Measurements from ENCODE around the gene DNMBP. TPM values are rescaled to one million over a fixed set of nuclear protein-coding genes. Genes with fewer than 3 reads are reported as not detected.
"Not testable (repeated sequence)": the region's sequence is repeated elsewhere in the genome, so short reads cannot be mapped to it uniquely, and the experiment has no call there.

Gene DNMBP
- total RNA-seq, 2 donors from 2014 or later, result 4.1 to 4.3 TPM

- no peaks in the 10 kb centered on the region for H3K27me3 Mint-ChIP-seq
- no peaks in the 10 kb centered on the region for H3K9me3 Mint-ChIP-seq
- no peaks in the 10 kb centered on the region for H3K4me1 Mint-ChIP-seq (ENCODE audit: low read depth in 2 of 2)
- ATAC-seq (no peak), DNase-seq (ENCODE audit: low spot score) (no peak)
- H3K27ac Mint-ChIP-seq, result no peak overlapping the region
- peaks cover 5% of the 10 kb centered on the region for H3K36me3 Mint-ChIP-seq
- H3K4me3 Mint-ChIP-seq, result no peak overlapping the region
Measured at GRCh38 chr10:99966306-99966705, 43.4 kb downstream of the DNMBP start.

GRCh38 chr10:99965700-99966099 lies 44.0 kb downstream of the DNMBP start:
- Mint-ChIP-seq H3K27me3 (no peaks in the 10 kb centered on the region), H3K4me1 (ENCODE audit: low read depth in 2 of 2) (no peaks in the 10 kb centered on the region), H3K27ac (no peak overlapping the region), H3K4me3 (no peak overlapping the region), H3K36me3 (peaks cover 5% of the 10 kb centered on the region), H3K9me3 (no peaks in the 10 kb centered on the region)
- no peak for ATAC-seq
- DNase-seq (ENCODE audit: low spot score), result no peak

- Mint-ChIP-seq H3K9me3 (no peaks in the 10 kb centered on the region), H3K27ac (no peak overlapping the region), H3K27me3 (no peaks in the 10 kb centered on the region), H3K4me1 (ENCODE audit: low read depth in 2 of 2) (no peaks in the 10 kb centered on the region), H3K4me3 (no peak overlapping the region), H3K36me3 (no peaks in the 10 kb centered on the region)
- ATAC-seq, result no peak
- DNase-seq (ENCODE audit: low spot score), result no peak
Measured at GRCh38 chr10:99964791-99965190, 45.0 kb downstream of the DNMBP start.

GRCh38 chr10:99963467-99964165 lies 46.1 kb downstream of the DNMBP start:
- H3K27me3 Mint-ChIP-seq; DNase-seq (ENCODE audit: low spot score); H3K9me3 Mint-ChIP-seq; ATAC-seq; H3K27ac Mint-ChIP-seq; H3K4me1 Mint-ChIP-seq (ENCODE audit: low read depth in 2 of 2); H3K4me3 Mint-ChIP-seq; H3K36me3 Mint-ChIP-seq: not testable (repeated sequence)

- ATAC-seq, result no peak
- Mint-ChIP-seq H3K27ac (no peak overlapping the region), H3K4me1 (ENCODE audit: low read depth in 2 of 2) (no peaks in the 10 kb centered on the region)
Measured at GRCh38 chr10:99958806-99959205, 50.9 kb downstream of the DNMBP start.

GRCh38 chr10:99958302-99958701 lies 51.4 kb downstream of the DNMBP start:
- Mint-ChIP-seq H3K9me3 (no peaks in the 10 kb centered on the region), H3K4me1 (ENCODE audit: low read depth in 2 of 2) (no peaks in the 10 kb centered on the region), H3K27me3 (no peaks in the 10 kb centered on the region), H3K27ac (no peak overlapping the region), H3K36me3 (peaks cover 6% of the 10 kb centered on the region), H3K4me3 (no peak overlapping the region)
- no peak for ATAC-seq
- no peak for DNase-seq (ENCODE audit: low spot score)

More at GRCh38 chr10:99958806-99959205, 50.9 kb downstream of the DNMBP start:
- Mint-ChIP-seq H3K9me3 (no peaks in the 10 kb centered on the region), H3K4me3 (no peak overlapping the region), H3K27me3 (no peaks in the 10 kb centered on the region), H3K36me3 (peaks cover 6% of the 10 kb centered on the region)
- DNase-seq (ENCODE audit: low spot score), result no peak

- DNase-seq (ENCODE audit: low spot score); H3K27ac Mint-ChIP-seq; ATAC-seq; H3K4me3 Mint-ChIP-seq; H3K9me3 Mint-ChIP-seq; H3K4me1 Mint-ChIP-seq (ENCODE audit: low read depth in 2 of 2); H3K27me3 Mint-ChIP-seq: not testable (repeated sequence)
- H3K36me3 Mint-ChIP-seq, result peaks cover 26% of the 10 kb centered on the region
Measured at GRCh38 chr10:99953510-99953909, 56.2 kb downstream of the DNMBP start.

GRCh38 chr10:99952799-99953198 lies 56.9 kb downstream of the DNMBP start:
- H3K36me3 Mint-ChIP-seq, result peaks cover 26% of the 10 kb centered on the region
- DNase-seq (ENCODE audit: low spot score), result no peak
- H3K27me3 Mint-ChIP-seq, result no peaks in the 10 kb centered on the region
- no peak overlapping the region for H3K27ac Mint-ChIP-seq
- H3K9me3 Mint-ChIP-seq, result peaks cover 4% of the 10 kb centered on the region
- no peak overlapping the region for H3K4me3 Mint-ChIP-seq
- no peak for ATAC-seq
- peaks cover 0 to 4% of the 10 kb centered on the region in 2 donors for H3K4me1 Mint-ChIP-seq (ENCODE audit: low read depth in 2 of 2)

GRCh38 chr10:99946051-99946450 lies 63.7 kb downstream of the DNMBP start:
- ATAC-seq, H3K27ac Mint-ChIP-seq, H3K4me3 Mint-ChIP-seq: not testable (repeated sequence)

GRCh38 chr10:99945263-99945662 lies 64.5 kb downstream of the DNMBP start:
- Mint-ChIP-seq H3K9me3 (no peaks in the 10 kb centered on the region), H3K27ac (no peak overlapping the region)

More at GRCh38 chr10:99946051-99946450, 63.7 kb downstream of the DNMBP start:
- H3K27me3 Mint-ChIP-seq; H3K9me3 Mint-ChIP-seq; DNase-seq (ENCODE audit: low spot score); H3K4me1 Mint-ChIP-seq (ENCODE audit: low read depth in 2 of 2): not testable (repeated sequence)
- peaks cover 19% of the 10 kb centered on the region for H3K36me3 Mint-ChIP-seq

GRCh38 chr10:99944860-99945259 lies 64.9 kb downstream of the DNMBP start:
- DNase-seq (ENCODE audit: low spot score), result no peak
- Mint-ChIP-seq H3K4me3 (no peak overlapping the region), H3K36me3 (peaks cover 19% of the 10 kb centered on the region), H3K27ac (no peak overlapping the region), H3K4me1 (ENCODE audit: low read depth in 2 of 2) (peaks cover 0 to 4% of the 10 kb centered on the region in 2 donors), H3K9me3 (no peaks in the 10 kb centered on the region), H3K27me3 (no peaks in the 10 kb centered on the region)
- no peak for ATAC-seq

More at GRCh38 chr10:99945263-99945662, 64.5 kb downstream of the DNMBP start:
- H3K27me3 Mint-ChIP-seq, result no peaks in the 10 kb centered on the region
- DNase-seq (ENCODE audit: low spot score), result no peak
- no peak for ATAC-seq
- peaks cover 0 to 7% of the 10 kb centered on the region in 2 donors for H3K4me1 Mint-ChIP-seq (ENCODE audit: low read depth in 2 of 2)
- H3K36me3 Mint-ChIP-seq, result peaks cover 23% of the 10 kb centered on the region
- H3K4me3 Mint-ChIP-seq, result no peak overlapping the region

GRCh38 chr10:99943908-99944307 lies 65.8 kb downstream of the DNMBP start:
- Mint-ChIP-seq H3K4me1 (ENCODE audit: low read depth in 2 of 2) (peaks cover 2 to 7% of the 10 kb centered on the region in 2 donors), H3K9me3 (no peaks in the 10 kb centered on the region), H3K27ac (no peak overlapping the region), H3K27me3 (no peaks in the 10 kb centered on the region), H3K4me3 (no peak overlapping the region), H3K36me3 (peaks cover 18% of the 10 kb centered on the region)
- ATAC-seq, result no peak
- DNase-seq (ENCODE audit: low spot score), result no peak

GRCh38 chr10:99941942-99942820 lies 67.6 kb downstream of the DNMBP start:
- peaks cover 3% of the 10 kb centered on the region for H3K9me3 Mint-ChIP-seq
- H3K27ac Mint-ChIP-seq, result no peak overlapping the region
- no peak overlapping the region for H3K4me3 Mint-ChIP-seq
- DNase-seq (ENCODE audit: low spot score), result no peak
- ATAC-seq, result no peak
- H3K4me1 Mint-ChIP-seq (ENCODE audit: low read depth in 2 of 2), result peaks cover 16 to 21% of the 10 kb centered on the region in 2 donors
- H3K27me3 Mint-ChIP-seq, result no peaks in the 10 kb centered on the region
- peaks cover 18% of the 10 kb centered on the region for H3K36me3 Mint-ChIP-seq

GRCh38 chr10:99938563-99938962 lies 71.2 kb downstream of the DNMBP start:
- peaks cover 3% of the 10 kb centered on the region for H3K9me3 Mint-ChIP-seq
- H3K27ac Mint-ChIP-seq, result no peak overlapping the region
- ATAC-seq, result peak; percentile 62 to 80
- H3K27me3 Mint-ChIP-seq, result no peaks in the 10 kb centered on the region
- no peak overlapping the region for H3K4me3 Mint-ChIP-seq
- peaks cover 16 to 23% of the 10 kb centered on the region in 2 donors for H3K4me1 Mint-ChIP-seq (ENCODE audit: low read depth in 2 of 2)
- H3K36me3 Mint-ChIP-seq, result peaks cover 18% of the 10 kb centered on the region
- no peak for DNase-seq (ENCODE audit: low spot score)

All from natural killer cell treated with Interleukin-12 subunit alpha and Interleukin-12 subunit beta and Interleukin-15 and Interleukin-18, amount 100 ng/mL, for 72 hours (primary cell).